Measurements from ENCODE around the gene GSN.

The GSN gene

GRCh38 chr9:121242959-121243346, 25.0 kb upstream of the GSN start:
- DNase-seq (ENCODE audit: insufficient read length, low spot score) = no peak
- FAIRE-seq = no peak

GRCh38 chr9:121246821-121247561, 21.0 kb upstream of the GSN start:
- DNase-seq (ENCODE audit: insufficient read length, low spot score) (no peak), FAIRE-seq (no peak)

GRCh38 chr9:121249563-121249962, 18.4 kb upstream of the GSN start:
- DNase-seq (ENCODE audit: insufficient read length, low spot score) (no peak), FAIRE-seq (no peak)

GRCh38 chr9:121252104-121252851, 15.7 kb upstream of the GSN start:
- no peak for FAIRE-seq

GRCh38 chr9:121253162-121253561, 14.8 kb upstream of the GSN start:
- FAIRE-seq (no peak), DNase-seq (ENCODE audit: insufficient read length, low spot score) (no peak)

More at GRCh38 chr9:121252104-121252851, 15.7 kb upstream of the GSN start:
- DNase-seq (ENCODE audit: insufficient read length, low spot score) = no peak

- no peak for FAIRE-seq
- DNase-seq (ENCODE audit: insufficient read length, low spot score) = no peak
Measured at GRCh38 chr9:121253821-121254501, 14.0 kb upstream of the GSN start.

GRCh38 chr9:121259498-121259897, 8.5 kb upstream of the GSN start:
- FAIRE-seq (no peak), DNase-seq (ENCODE audit: insufficient read length, low spot score) (no peak)

GRCh38 chr9:121259935-121260334, 8.0 kb upstream of the GSN start:
- DNase-seq (ENCODE audit: insufficient read length, low spot score) = no peak
- no peak for FAIRE-seq

GRCh38 chr9:121260457-121261106, 7.4 kb upstream of the GSN start:
- FAIRE-seq (no peak), DNase-seq (ENCODE audit: insufficient read length, low spot score) (no peak)

- DNase-seq (ENCODE audit: insufficient read length, low spot score) (no peak), FAIRE-seq (no peak)
Measured at GRCh38 chr9:121261107-121261460, 6.9 kb upstream of the GSN start.

GRCh38 chr9:121261755-121262154, 6.2 kb upstream of the GSN start:
- no peak for DNase-seq (ENCODE audit: insufficient read length, low spot score)
- no peak for FAIRE-seq

- FAIRE-seq (no peak), DNase-seq (ENCODE audit: insufficient read length, low spot score) (no peak)
Measured at GRCh38 chr9:121262423-121262822, 5.5 kb upstream of the GSN start.

GRCh38 chr9:121262953-121263352, 5.0 kb upstream of the GSN start:
- DNase-seq (ENCODE audit: insufficient read length, low spot score) (no peak), FAIRE-seq (no peak)

GRCh38 chr9:121266356-121266755, 1.6 kb upstream of the GSN start:
- no peak for FAIRE-seq
- no peak for DNase-seq (ENCODE audit: insufficient read length, low spot score)

GRCh38 chr9:121266906-121267650, 884 bp upstream of the GSN start:
- FAIRE-seq (no peak), DNase-seq (ENCODE audit: insufficient read length, low spot score) (no peak)

- no peak for FAIRE-seq
Measured at GRCh38 chr9:121268598-121268850, 562 bp downstream of the GSN start.

GRCh38 chr9:121268851-121269641, 1.1 kb downstream of the GSN start:
- FAIRE-seq (no peak), DNase-seq (ENCODE audit: insufficient read length, low spot score) (no peak)

More at GRCh38 chr9:121268598-121268850, 562 bp downstream of the GSN start:
- peak; percentile 31 for DNase-seq (ENCODE audit: insufficient read length, low spot score)

- FAIRE-seq = no peak
Measured at GRCh38 chr9:121269642-121270254, 1.8 kb downstream of the GSN start.

More at GRCh38 chr9:121269642-121270254, 1.8 kb downstream of the GSN start:
- DNase-seq (ENCODE audit: insufficient read length, low spot score) = no peak

Measured in GM19239 (cell line).